ENCODE results near the gene TFAP2D. TPM values are rescaled to one million over a fixed set of nuclear protein-coding genes. Genes with fewer than 3 reads are reported as not detected.

The TFAP2D gene
- total RNA-seq, result under 1 TPM in 1 of 2 donors, not detected in 1; 0.28 TPM
- not detected for polyA plus RNA-seq (ENCODE audit: insufficient read length in 2 of 2)
- long read RNA-seq, donor 1, result 0 reads
- long read RNA-seq, donor 2, result 0 reads
- long read RNA-seq, donor 3, result 0 reads
- long read RNA-seq, donor 4, result 0 reads

- Histone ChIP-seq H3K4me1 (ENCODE audit: control insufficient read depth, insufficient read depth, low read length) (peaks cover 6% of the 10 kb centered on the region), H3K9me3 (ENCODE audit: control insufficient read depth, insufficient read depth, low read length) (no peaks in the 10 kb centered on the region), H3K4me3 (ENCODE audit: low read depth, low read length) (no peak within 1 kb of the TSS), H3K27ac (ENCODE audit: low read depth, low read length) (no peak within 1 kb of the TSS), H3K27me3 (ENCODE audit: control insufficient read depth, insufficient read depth, low read length) (peaks cover 98% of the 10 kb centered on the region), H3K36me3 (ENCODE audit: control insufficient read depth, insufficient read depth, low read length) (no peaks in the 10 kb centered on the region)
- 0% methylated on average over 1 of the region's 4 CpGs for WGBS (ENCODE audit: insufficient coverage)
- DNase-seq (ENCODE audit: low read depth in 4 of 6, low spot score in 6 of 6), result no peak
These were observed at the start of gene TFAP2D for GRCh38 chr6:50713226-50713625. TSS of gene TFAP2D (plus strand) at chr6:50713526. CDS start at chr6:50714056, 530 bp downstream.

- Histone ChIP-seq H3K4me3 (ENCODE audit: low read depth, low read length) (no peak overlapping the region), H3K27me3 (ENCODE audit: control insufficient read depth, insufficient read depth, low read length) (no peaks in the 10 kb centered on the region), H3K27ac (ENCODE audit: low read depth, low read length) (no peak overlapping the region), H3K36me3 (ENCODE audit: control insufficient read depth, insufficient read depth, low read length) (no peaks in the 10 kb centered on the region), H3K4me1 (ENCODE audit: control insufficient read depth, insufficient read depth, low read length) (no peaks in the 10 kb centered on the region), H3K9me3 (ENCODE audit: control insufficient read depth, insufficient read depth, low read length) (no peaks in the 10 kb centered on the region)
- WGBS (ENCODE audit: insufficient coverage), result no CpG with 5 or more reads among the region's 1 CpG
- no peak for DNase-seq (ENCODE audit: low read depth in 4 of 6, low spot score in 6 of 6)
These were observed 49.5 kb upstream of the TFAP2D start for GRCh38 chr6:50663806-50664205.

- Histone ChIP-seq H3K27ac (ENCODE audit: low read depth, low read length) (no peak overlapping the region), H3K36me3 (ENCODE audit: control insufficient read depth, insufficient read depth, low read length) (no peaks in the 10 kb centered on the region), H3K27me3 (ENCODE audit: control insufficient read depth, insufficient read depth, low read length) (no peaks in the 10 kb centered on the region), H3K4me3 (ENCODE audit: low read depth, low read length) (no peak overlapping the region), H3K9me3 (ENCODE audit: control insufficient read depth, insufficient read depth, low read length) (no peaks in the 10 kb centered on the region), H3K4me1 (ENCODE audit: control insufficient read depth, insufficient read depth, low read length) (no peaks in the 10 kb centered on the region)
- no CpG with 5 or more reads among the region's 3 CpGs for WGBS (ENCODE audit: insufficient coverage)
- peak in 1 of 6 donors; percentile 6 for DNase-seq (ENCODE audit: low read depth in 4 of 6, low spot score in 6 of 6)
These were observed 47.2 kb upstream of the TFAP2D start for GRCh38 chr6:50666089-50666488.

GRCh38 chr6:50681213-50681824 lies 32.0 kb upstream of the TFAP2D start:
- Histone ChIP-seq H3K4me1 (ENCODE audit: control insufficient read depth, insufficient read depth, low read length) (no peaks in the 10 kb centered on the region), H3K27ac (ENCODE audit: low read depth, low read length) (no peak overlapping the region), H3K36me3 (ENCODE audit: control insufficient read depth, insufficient read depth, low read length) (no peaks in the 10 kb centered on the region), H3K4me3 (ENCODE audit: low read depth, low read length) (no peak overlapping the region), H3K27me3 (ENCODE audit: control insufficient read depth, insufficient read depth, low read length) (no peaks in the 10 kb centered on the region), H3K9me3 (ENCODE audit: control insufficient read depth, insufficient read depth, low read length) (no peaks in the 10 kb centered on the region)
- 84% methylated on average over 3 of the region's 4 CpGs for WGBS (ENCODE audit: insufficient coverage)
- DNase-seq (ENCODE audit: low read depth in 4 of 6, low spot score in 6 of 6), result no peak

GRCh38 chr6:50689210-50689609 lies 24.1 kb upstream of the TFAP2D start:
- no peak for DNase-seq (ENCODE audit: low read depth in 4 of 6, low spot score in 6 of 6)
- WGBS (ENCODE audit: insufficient coverage), result no CpG with 5 or more reads among the region's 3 CpGs
- H3K4me1 ChIP-seq (ENCODE audit: control insufficient read depth, insufficient read depth, low read length), result no peaks in the 10 kb centered on the region
- H3K36me3 ChIP-seq (ENCODE audit: control insufficient read depth, insufficient read depth, low read length), result no peaks in the 10 kb centered on the region
- H3K27me3 ChIP-seq (ENCODE audit: control insufficient read depth, insufficient read depth, low read length), result no peaks in the 10 kb centered on the region
- no peak overlapping the region for H3K4me3 ChIP-seq (ENCODE audit: low read depth, low read length)
- H3K27ac ChIP-seq (ENCODE audit: low read depth, low read length), result no peak overlapping the region
- H3K9me3 ChIP-seq (ENCODE audit: control insufficient read depth, insufficient read depth, low read length), result no peaks in the 10 kb centered on the region

GRCh38 chr6:50691814-50692495 lies 21.4 kb upstream of the TFAP2D start:
- WGBS (ENCODE audit: insufficient coverage), result no CpG with 5 or more reads among the region's 4 CpGs
- H3K36me3 ChIP-seq (ENCODE audit: control insufficient read depth, insufficient read depth, low read length), result no peaks in the 10 kb centered on the region
- no peaks in the 10 kb centered on the region for H3K27me3 ChIP-seq (ENCODE audit: control insufficient read depth, insufficient read depth, low read length)
- H3K27ac ChIP-seq (ENCODE audit: low read depth, low read length), result no peak overlapping the region
- DNase-seq (ENCODE audit: low read depth in 4 of 6, low spot score in 6 of 6), result peak in 2 of 6 donors; percentile 39 to 80
- no peaks in the 10 kb centered on the region for H3K9me3 ChIP-seq (ENCODE audit: control insufficient read depth, insufficient read depth, low read length)
- H3K4me3 ChIP-seq (ENCODE audit: low read depth, low read length), result no peak overlapping the region
- H3K4me1 ChIP-seq (ENCODE audit: control insufficient read depth, insufficient read depth, low read length), result no peaks in the 10 kb centered on the region

GRCh38 chr6:50698546-50698945 lies 14.8 kb upstream of the TFAP2D start:
- no peaks in the 10 kb centered on the region for H3K4me1 ChIP-seq (ENCODE audit: control insufficient read depth, insufficient read depth, low read length)
- no peak for DNase-seq (ENCODE audit: low read depth in 4 of 6, low spot score in 6 of 6)
- H3K4me3 ChIP-seq (ENCODE audit: low read depth, low read length), result no peak overlapping the region
- H3K27ac ChIP-seq (ENCODE audit: low read depth, low read length), result no peak overlapping the region
- no peaks in the 10 kb centered on the region for H3K9me3 ChIP-seq (ENCODE audit: control insufficient read depth, insufficient read depth, low read length)
- H3K27me3 ChIP-seq (ENCODE audit: control insufficient read depth, insufficient read depth, low read length), result peaks cover 9% of the 10 kb centered on the region
- H3K36me3 ChIP-seq (ENCODE audit: control insufficient read depth, insufficient read depth, low read length), result no peaks in the 10 kb centered on the region

- H3K9me3 ChIP-seq (ENCODE audit: control insufficient read depth, insufficient read depth, low read length), result no peaks in the 10 kb centered on the region
- no peak for DNase-seq (ENCODE audit: low read depth in 4 of 6, low spot score in 6 of 6)
- H3K36me3 ChIP-seq (ENCODE audit: control insufficient read depth, insufficient read depth, low read length), result no peaks in the 10 kb centered on the region
- no peak overlapping the region for H3K27ac ChIP-seq (ENCODE audit: low read depth, low read length)
- 12% methylated on average over 5 of the region's 11 CpGs for WGBS (ENCODE audit: insufficient coverage)
- no peak overlapping the region for H3K4me3 ChIP-seq (ENCODE audit: low read depth, low read length)
- no peaks in the 10 kb centered on the region for H3K4me1 ChIP-seq (ENCODE audit: control insufficient read depth, insufficient read depth, low read length)
- H3K27me3 ChIP-seq (ENCODE audit: control insufficient read depth, insufficient read depth, low read length), result peaks cover 9% of the 10 kb centered on the region
These were observed 14.1 kb upstream of the TFAP2D start for GRCh38 chr6:50699051-50699775.

- WGBS (ENCODE audit: insufficient coverage), result 3% methylated on average over 23 of the region's 23 CpGs
- no peaks in the 10 kb centered on the region for H3K9me3 ChIP-seq (ENCODE audit: control insufficient read depth, insufficient read depth, low read length)
- no peak overlapping the region for H3K27ac ChIP-seq (ENCODE audit: low read depth, low read length)
- peaks cover 68% of the 10 kb centered on the region for H3K27me3 ChIP-seq (ENCODE audit: control insufficient read depth, insufficient read depth, low read length)
- H3K4me3 ChIP-seq (ENCODE audit: low read depth, low read length), result no peak overlapping the region
- no peak for DNase-seq (ENCODE audit: low read depth in 4 of 6, low spot score in 6 of 6)
- H3K36me3 ChIP-seq (ENCODE audit: control insufficient read depth, insufficient read depth, low read length), result no peaks in the 10 kb centered on the region
- peaks cover 12% of the 10 kb centered on the region for H3K4me1 ChIP-seq (ENCODE audit: control insufficient read depth, insufficient read depth, low read length)
These were observed 6.8 kb upstream of the TFAP2D start for GRCh38 chr6:50706575-50706974.

Measured in spinal cord (tissue), 10 donors.